Measurements from ENCODE around the gene BTG4. TPM values are rescaled to one million over a fixed set of nuclear protein-coding genes. Genes with fewer than 3 reads are reported as not detected.
A peak's percentile ranks its signal among the peaks of the same experiment; 100 is the strongest.

BTG4 gene
- total RNA-seq, 6 experiments from 2014 or later = not detected

DNA sequence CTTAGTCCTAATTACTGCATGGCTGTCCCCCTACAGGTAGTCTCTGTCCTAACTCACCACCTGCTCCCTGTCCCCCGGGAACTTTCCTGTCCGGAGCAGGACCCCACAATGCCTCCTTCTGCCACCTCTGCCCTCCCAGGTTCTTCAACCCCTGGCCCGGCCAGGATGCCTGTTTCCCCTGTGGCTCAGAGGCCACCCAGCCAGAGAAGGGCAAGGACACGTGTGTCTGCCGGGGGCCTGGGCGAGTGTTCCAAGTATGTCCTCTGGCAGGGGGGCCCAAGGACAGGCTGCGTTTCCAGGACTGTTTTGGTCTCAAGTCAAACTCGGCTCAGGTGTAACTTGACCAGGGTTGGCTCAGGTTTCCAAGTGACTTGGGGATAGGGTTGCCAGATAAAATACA, 63.8 kb downstream of the BTG4 start:
- no peak for TF ChIP-seq POLR2A (IDR thresholded peaks at IDR 0.05)
- TF ChIP-seq, protein P1, sequence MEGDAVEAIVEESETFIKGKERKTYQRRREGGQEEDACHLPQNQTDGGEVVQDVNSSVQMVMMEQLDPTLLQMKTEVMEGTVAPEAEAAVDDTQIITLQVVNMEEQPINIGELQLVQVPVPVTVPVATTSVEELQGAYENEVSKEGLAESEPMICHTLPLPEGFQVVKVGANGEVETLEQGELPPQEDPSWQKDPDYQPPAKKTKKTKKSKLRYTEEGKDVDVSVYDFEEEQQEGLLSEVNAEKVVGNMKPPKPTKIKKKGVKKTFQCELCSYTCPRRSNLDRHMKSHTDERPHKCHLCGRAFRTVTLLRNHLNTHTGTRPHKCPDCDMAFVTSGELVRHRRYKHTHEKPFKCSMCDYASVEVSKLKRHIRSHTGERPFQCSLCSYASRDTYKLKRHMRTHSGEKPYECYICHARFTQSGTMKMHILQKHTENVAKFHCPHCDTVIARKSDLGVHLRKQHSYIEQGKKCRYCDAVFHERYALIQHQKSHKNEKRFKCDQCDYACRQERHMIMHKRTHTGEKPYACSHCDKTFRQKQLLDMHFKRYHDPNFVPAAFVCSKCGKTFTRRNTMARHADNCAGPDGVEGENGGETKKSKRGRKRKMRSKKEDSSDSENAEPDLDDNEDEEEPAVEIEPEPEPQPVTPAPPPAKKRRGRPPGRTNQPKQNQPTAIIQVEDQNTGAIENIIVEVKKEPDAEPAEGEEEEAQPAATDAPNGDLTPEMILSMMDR (IDR thresholded peaks at IDR 0.05) = no peak
- H3K9me3 ChIP-seq = no peaks in the 10 kb centered on the region
- no peaks in the 10 kb centered on the region for H3K36me3 ChIP-seq
- no peaks in the 10 kb centered on the region for H3K27me3 ChIP-seq
- no peaks in the 10 kb centered on the region for H3K4me1 ChIP-seq
- ATAC-seq (no peak), DNase-seq (no peak)
- H3K27ac ChIP-seq = no peak overlapping the region
- no peak overlapping the region for H3K4me3 ChIP-seq
- 64% methylated on average over 6 of the region's 8 CpGs for WGBS (ENCODE audit: insufficient coverage, low coverage, low lambda C conversion rate, missing lambda C conversion rate)
- intact Hi-C loops (cut with DNase I) = no loop called here

DNA sequence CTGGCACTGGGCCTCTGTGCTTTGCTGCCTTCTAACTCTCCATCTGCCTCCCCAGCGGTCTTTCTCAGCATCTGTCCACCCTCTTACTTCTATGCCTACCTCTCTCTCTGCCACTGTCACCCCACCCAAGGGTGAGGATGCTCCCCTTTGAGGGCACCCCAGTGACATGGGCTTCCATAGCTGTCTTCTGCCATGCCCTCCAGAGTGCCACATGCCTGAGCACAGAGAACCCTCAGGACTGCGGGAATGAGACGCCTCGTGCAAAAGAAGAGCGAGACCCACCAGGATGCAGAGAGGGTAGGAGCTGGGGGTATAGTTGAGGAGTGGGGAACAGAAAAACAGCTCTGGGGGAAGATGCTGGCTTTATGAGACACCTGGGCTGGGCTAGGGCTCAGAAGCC, 64.3 kb downstream of the BTG4 start:
- TF ChIP-seq POLR2A (IDR thresholded peaks at IDR 0.05) = no peak
- TF ChIP-seq, protein P1 (IDR thresholded peaks at IDR 0.05) = no peak
- Histone ChIP-seq H3K27ac (no peak overlapping the region), H3K27me3 (no peaks in the 10 kb centered on the region), H3K9me3 (no peaks in the 10 kb centered on the region), H3K4me3 (no peak overlapping the region), H3K36me3 (no peaks in the 10 kb centered on the region), H3K4me1 (no peaks in the 10 kb centered on the region)
- intact Hi-C loops (cut with DNase I) = no loop called here
- 82% methylated on average over 5 of the region's 5 CpGs for WGBS (ENCODE audit: insufficient coverage, low coverage, low lambda C conversion rate, missing lambda C conversion rate)
- no peak for DNase-seq
- ATAC-seq = no peak

DNA sequence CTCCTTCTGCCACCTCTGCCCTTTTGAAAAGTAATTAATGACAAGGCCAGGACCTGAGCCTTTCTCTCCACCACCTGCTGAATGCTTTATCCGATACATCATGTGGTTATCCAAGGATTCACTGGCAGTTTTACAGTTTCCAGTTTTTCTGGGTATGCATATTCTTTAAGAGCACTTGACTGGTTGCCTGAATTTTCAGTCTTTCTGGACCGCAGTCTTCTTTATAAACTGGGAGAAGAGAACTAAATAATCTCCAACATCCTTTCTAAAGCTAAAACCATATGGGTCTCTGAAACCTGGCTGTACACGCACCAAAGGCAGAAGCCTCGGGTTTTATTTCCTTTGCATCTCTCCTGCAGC, 65.1 kb downstream of the BTG4 start:
- WGBS (ENCODE audit: insufficient coverage, low coverage, low lambda C conversion rate, missing lambda C conversion rate) = 50% methylated on average over 4 of the region's 4 CpGs
- intact Hi-C loops (cut with DNase I) = no loop called here
- DNase-seq = no peak

DNA sequence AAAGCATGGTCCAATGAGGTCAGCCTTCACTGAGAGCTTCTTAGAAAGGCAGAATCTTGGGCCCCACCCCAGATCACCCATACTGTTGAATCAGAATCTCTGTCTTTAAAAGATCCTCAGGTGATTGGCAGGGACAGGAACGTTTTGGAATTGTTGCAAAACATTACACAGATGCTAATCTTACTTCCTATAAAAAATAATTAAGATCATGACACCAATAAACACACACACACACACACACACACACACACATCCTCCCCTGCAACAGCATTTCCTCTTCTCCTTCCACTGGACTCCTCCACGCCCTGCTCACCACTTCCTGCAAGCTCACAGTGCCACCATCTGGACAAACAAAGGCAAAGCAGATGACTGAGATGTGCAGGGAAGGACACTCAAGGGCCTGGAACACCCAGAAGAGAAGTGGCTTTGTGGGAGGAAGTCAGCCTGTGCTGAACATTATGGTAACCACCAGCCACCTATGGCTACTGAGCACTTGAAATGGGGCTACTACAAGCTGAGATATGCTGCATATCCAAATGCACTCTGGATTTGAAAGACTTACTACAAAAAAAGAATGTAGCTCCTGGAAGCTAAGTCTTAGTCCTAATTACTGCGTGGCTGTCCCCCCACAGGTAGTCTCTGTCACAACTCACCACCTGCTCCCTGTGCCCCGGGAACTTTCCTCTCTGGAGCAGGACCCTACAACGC, 65.6 kb downstream of the BTG4 start:
- intact Hi-C loops (cut with DNase I) = no loop called here
- Histone ChIP-seq H3K4me1 (no peaks in the 10 kb centered on the region), H3K36me3 (no peaks in the 10 kb centered on the region), H3K27me3 (no peaks in the 10 kb centered on the region), H3K9me3 (no peaks in the 10 kb centered on the region), H3K4me3 (no peak overlapping the region), H3K27ac (no peak overlapping the region)
- ATAC-seq = peak; percentile 97 to 100 (median 98)
- DNase-seq = peak; percentile 70 to 77 (median 76)
- TF ChIP-seq, protein P1 (IDR thresholded peaks at IDR 0.05) = peak; percentile 67 to 88 (median 72)
- TF ChIP-seq POLR2A (IDR thresholded peaks at IDR 0.05) = no peak
- 15% methylated on average over 4 of the region's 5 CpGs for WGBS (ENCODE audit: insufficient coverage, low coverage, low lambda C conversion rate, missing lambda C conversion rate)

More for the DNA sequence above, 65.1 kb downstream of the BTG4 start:
- TF ChIP-seq, protein P1 (IDR thresholded peaks at IDR 0.05) = no peak
- no peak for TF ChIP-seq POLR2A (IDR thresholded peaks at IDR 0.05)
- no peak overlapping the region for H3K4me3 ChIP-seq
- no peak for ATAC-seq
- H3K9me3 ChIP-seq = no peaks in the 10 kb centered on the region
- H3K36me3 ChIP-seq = no peaks in the 10 kb centered on the region
- no peaks in the 10 kb centered on the region for H3K4me1 ChIP-seq
- no peaks in the 10 kb centered on the region for H3K27me3 ChIP-seq
- H3K27ac ChIP-seq = no peak overlapping the region

All from right lobe of liver (tissue), 6 donors.